Osteocyte (in vitro differentiated cells): ENCODE measurements around the gene MGAT5. TPM values are rescaled to one million over a fixed set of nuclear protein-coding genes. Genes with fewer than 3 reads are reported as not detected.

Experiments
- DNase-seq: peaks from one replicate; pipeline ENCODE4 v3.0.0; 2021; ENCODE audit warnings: mixed read lengths; ENCODE audit not compliant: unreplicated experiment; ENCODE audit errors: extremely low spot score
- H3K27ac Mint-ChIP-seq: one replicate; pipeline ENCODE4 v1.8.0; 2021; ENCODE audit warnings: mild to moderate bottlenecking, mixed read lengths; ENCODE audit not compliant: unreplicated experiment
- H3K27me3 Mint-ChIP-seq: one replicate; pipeline ENCODE4 v1.8.0; 2021; ENCODE audit warnings: mixed read lengths; ENCODE audit not compliant: unreplicated experiment
- H3K36me3 Mint-ChIP-seq: one replicate; pipeline ENCODE4 v1.8.0; 2021; ENCODE audit warnings: mixed read lengths; ENCODE audit not compliant: unreplicated experiment
- H3K4me1 Mint-ChIP-seq: one replicate; pipeline ENCODE4 v1.8.0; 2021; ENCODE audit warnings: mixed read lengths; ENCODE audit not compliant: unreplicated experiment
- H3K4me3 Mint-ChIP-seq: one replicate; pipeline ENCODE4 v1.8.0; 2021; ENCODE audit warnings: mild to moderate bottlenecking, moderate library complexity, mixed read lengths; ENCODE audit not compliant: unreplicated experiment
- H3K9me3 Mint-ChIP-seq: one replicate; pipeline ENCODE4 v1.8.0; 2021; ENCODE audit warnings: mixed read lengths; ENCODE audit not compliant: unreplicated experiment
- total RNA-seq: library from RNA; stranded (reverse); gene quantifications from 2 replicates; pipeline ENCODE4 v1.2.1, GENCODE V29; 2021
- TF ChIP-seq, protein P1 (sequence below): fragments of 200-600 bp; sonication (generic); IDR thresholded peaks from 2 replicates; pipeline ENCODE4 v1.5.0; 2021; ENCODE audit warnings: antibody characterized with exemption, mild to moderate bottlenecking, moderate library complexity

The MGAT5 gene
- total RNA-seq, 1 donor from 2014 or later = 22.6 TPM

- H3K36me3 Mint-ChIP-seq = no peaks in the 10 kb centered on the region
- no peak overlapping the region for H3K27ac Mint-ChIP-seq
- TF ChIP-seq, protein P1, sequence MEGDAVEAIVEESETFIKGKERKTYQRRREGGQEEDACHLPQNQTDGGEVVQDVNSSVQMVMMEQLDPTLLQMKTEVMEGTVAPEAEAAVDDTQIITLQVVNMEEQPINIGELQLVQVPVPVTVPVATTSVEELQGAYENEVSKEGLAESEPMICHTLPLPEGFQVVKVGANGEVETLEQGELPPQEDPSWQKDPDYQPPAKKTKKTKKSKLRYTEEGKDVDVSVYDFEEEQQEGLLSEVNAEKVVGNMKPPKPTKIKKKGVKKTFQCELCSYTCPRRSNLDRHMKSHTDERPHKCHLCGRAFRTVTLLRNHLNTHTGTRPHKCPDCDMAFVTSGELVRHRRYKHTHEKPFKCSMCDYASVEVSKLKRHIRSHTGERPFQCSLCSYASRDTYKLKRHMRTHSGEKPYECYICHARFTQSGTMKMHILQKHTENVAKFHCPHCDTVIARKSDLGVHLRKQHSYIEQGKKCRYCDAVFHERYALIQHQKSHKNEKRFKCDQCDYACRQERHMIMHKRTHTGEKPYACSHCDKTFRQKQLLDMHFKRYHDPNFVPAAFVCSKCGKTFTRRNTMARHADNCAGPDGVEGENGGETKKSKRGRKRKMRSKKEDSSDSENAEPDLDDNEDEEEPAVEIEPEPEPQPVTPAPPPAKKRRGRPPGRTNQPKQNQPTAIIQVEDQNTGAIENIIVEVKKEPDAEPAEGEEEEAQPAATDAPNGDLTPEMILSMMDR = no peak
- no peaks in the 10 kb centered on the region for H3K4me1 Mint-ChIP-seq
- DNase-seq = no peak
- no peak overlapping the region for H3K4me3 Mint-ChIP-seq
- no peaks in the 10 kb centered on the region for H3K27me3 Mint-ChIP-seq
- no peaks in the 10 kb centered on the region for H3K9me3 Mint-ChIP-seq
Measured at GRCh38 chr2:134453973-134454372, 200.1 kb downstream of the MGAT5 start.

- Mint-ChIP-seq H3K9me3 (no peaks in the 10 kb centered on the region), H3K4me1 (no peaks in the 10 kb centered on the region), H3K27ac (no peak overlapping the region), H3K36me3 (no peaks in the 10 kb centered on the region), H3K27me3 (no peaks in the 10 kb centered on the region), H3K4me3 (no peak overlapping the region)
- TF ChIP-seq, protein P1 = no peak
- DNase-seq = no peak
Measured at GRCh38 chr2:134454426-134454825, 200.6 kb downstream of the MGAT5 start.

- Mint-ChIP-seq H3K9me3 (no peaks in the 10 kb centered on the region), H3K4me3 (no peak overlapping the region), H3K27me3 (no peaks in the 10 kb centered on the region), H3K36me3 (no peaks in the 10 kb centered on the region), H3K27ac (no peak overlapping the region), H3K4me1 (no peaks in the 10 kb centered on the region)
- DNase-seq = no peak
- TF ChIP-seq, protein P1 = no peak
Measured at GRCh38 chr2:134454931-134455330, 201.1 kb downstream of the MGAT5 start.

DNA sequence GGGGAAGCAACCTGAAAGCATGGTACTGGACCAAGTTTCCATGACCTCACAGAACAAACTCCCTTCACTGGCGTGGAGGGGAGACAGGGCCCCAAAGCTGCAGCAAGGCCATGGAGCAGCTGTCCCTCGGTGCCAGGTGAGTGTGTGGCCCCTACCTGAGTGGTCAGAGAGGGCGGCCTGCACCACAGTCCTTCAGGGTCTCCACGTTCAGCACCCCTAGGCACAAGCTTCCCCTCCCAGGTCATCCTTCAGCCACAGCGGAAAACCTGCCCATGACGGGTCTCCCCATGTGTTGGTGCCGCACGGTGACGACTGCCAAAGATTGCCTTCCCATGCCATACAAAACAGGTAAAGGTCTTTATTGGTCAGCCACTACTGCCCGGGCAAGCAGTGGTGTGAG is 201.6 kb downstream of the MGAT5 start:
- DNase-seq = no peak
- Mint-ChIP-seq H3K4me3 (no peak overlapping the region), H3K27ac (no peak overlapping the region), H3K9me3 (no peaks in the 10 kb centered on the region), H3K4me1 (no peaks in the 10 kb centered on the region), H3K36me3 (no peaks in the 10 kb centered on the region), H3K27me3 (no peaks in the 10 kb centered on the region)
- TF ChIP-seq, protein P1 = no peak

GRCh38 chr2:134457353-134457752 is 203.5 kb downstream of the MGAT5 start:
- no peak for DNase-seq
- TF ChIP-seq, protein P1 = no peak
- H3K4me1 Mint-ChIP-seq = no peaks in the 10 kb centered on the region
- no peak overlapping the region for H3K4me3 Mint-ChIP-seq
- H3K27me3 Mint-ChIP-seq = no peaks in the 10 kb centered on the region
- H3K27ac Mint-ChIP-seq = no peak overlapping the region
- H3K9me3 Mint-ChIP-seq = no peaks in the 10 kb centered on the region
- H3K36me3 Mint-ChIP-seq = no peaks in the 10 kb centered on the region
